ENCODE results near the gene LXN.

The LXN gene

GRCh38 chr3:158644345-158644908, 28.0 kb downstream of the LXN start, which contains the start of gene GFM1:
GFM1 (plus strand) TSS chr3:158644527; CDS start chr3:158644635, 108 bp downstream.
- Histone ChIP-seq H3K9me3 (no peaks in the 10 kb centered on the region), H3K27ac (peak within 1 kb of the TSS; percentile 76), H3K36me3 (peaks cover 6% of the 10 kb centered on the region), H3K4me1 (ENCODE audit: control insufficient read depth in 1 of 2, insufficient read depth in 1 of 2, low read depth in 1 of 2, low read length in 1 of 2) (peaks cover 0 to 14% of the 10 kb centered on the region in 2 experiments), H3K27me3 (no peaks in the 10 kb centered on the region), H3K4me3 (ENCODE audit: low read depth in 1 of 2, low read length in 1 of 2) (peak within 1 kb of the TSS; percentile 73 to 78)
- peak; percentile 68 for TF ChIP-seq CTCF (IDR thresholded peaks at IDR 0.05)

- no peak overlapping the region for H3K27ac ChIP-seq
- no peaks in the 10 kb centered on the region for H3K36me3 ChIP-seq
- no peak for TF ChIP-seq CTCF (IDR thresholded peaks at IDR 0.05)
- H3K27me3 ChIP-seq = no peaks in the 10 kb centered on the region
- no peaks in the 10 kb centered on the region for H3K9me3 ChIP-seq
- peaks cover 0 to 14% of the 10 kb centered on the region in 2 experiments for H3K4me1 ChIP-seq (ENCODE audit: control insufficient read depth in 1 of 2, insufficient read depth in 1 of 2, low read depth in 1 of 2, low read length in 1 of 2)
- H3K4me3 ChIP-seq (ENCODE audit: low read depth in 1 of 2, low read length in 1 of 2) = no peak overlapping the region
Measured at GRCh38 chr3:158642474-158643210, 29.8 kb downstream of the LXN start.

GRCh38 chr3:158642005-158642404, 30.4 kb downstream of the LXN start:
- no peak overlapping the region for H3K4me3 ChIP-seq (ENCODE audit: low read depth in 1 of 2, low read length in 1 of 2)
- no peak for TF ChIP-seq CTCF (IDR thresholded peaks at IDR 0.05)
- no peaks in the 10 kb centered on the region for H3K36me3 ChIP-seq
- H3K4me1 ChIP-seq (ENCODE audit: control insufficient read depth in 1 of 2, insufficient read depth in 1 of 2, low read depth in 1 of 2, low read length in 1 of 2) = peaks cover 0 to 14% of the 10 kb centered on the region in 2 experiments
- no peaks in the 10 kb centered on the region for H3K27me3 ChIP-seq
- H3K27ac ChIP-seq = no peak overlapping the region
- no peaks in the 10 kb centered on the region for H3K9me3 ChIP-seq

- no peak for TF ChIP-seq CTCF (IDR thresholded peaks at IDR 0.05)
- H3K9me3 ChIP-seq = no peaks in the 10 kb centered on the region
- no peak overlapping the region for H3K4me3 ChIP-seq (ENCODE audit: low read depth in 1 of 2, low read length in 1 of 2)
- peaks cover 0 to 14% of the 10 kb centered on the region in 2 experiments for H3K4me1 ChIP-seq (ENCODE audit: control insufficient read depth in 1 of 2, insufficient read depth in 1 of 2, low read depth in 1 of 2, low read length in 1 of 2)
- no peak overlapping the region for H3K27ac ChIP-seq
- no peaks in the 10 kb centered on the region for H3K27me3 ChIP-seq
- H3K36me3 ChIP-seq = no peaks in the 10 kb centered on the region
Measured at GRCh38 chr3:158640646-158641045, 31.8 kb downstream of the LXN start.

GRCh38 chr3:158631981-158632380, 40.5 kb downstream of the LXN start:
- no peak for TF ChIP-seq CTCF (IDR thresholded peaks at IDR 0.05)
- Histone ChIP-seq H3K27me3 (no peaks in the 10 kb centered on the region), H3K4me3 (ENCODE audit: low read depth in 1 of 2, low read length in 1 of 2) (no peak overlapping the region), H3K36me3 (no peaks in the 10 kb centered on the region), H3K4me1 (ENCODE audit: control insufficient read depth in 1 of 2, insufficient read depth in 1 of 2, low read depth in 1 of 2, low read length in 1 of 2) (no peaks in the 10 kb centered on the region), H3K27ac (no peak overlapping the region), H3K9me3 (no peaks in the 10 kb centered on the region)

Measured in neutrophil (primary cell).